ENCODE data around the gene GSDMA.

The GSDMA gene, protein sequence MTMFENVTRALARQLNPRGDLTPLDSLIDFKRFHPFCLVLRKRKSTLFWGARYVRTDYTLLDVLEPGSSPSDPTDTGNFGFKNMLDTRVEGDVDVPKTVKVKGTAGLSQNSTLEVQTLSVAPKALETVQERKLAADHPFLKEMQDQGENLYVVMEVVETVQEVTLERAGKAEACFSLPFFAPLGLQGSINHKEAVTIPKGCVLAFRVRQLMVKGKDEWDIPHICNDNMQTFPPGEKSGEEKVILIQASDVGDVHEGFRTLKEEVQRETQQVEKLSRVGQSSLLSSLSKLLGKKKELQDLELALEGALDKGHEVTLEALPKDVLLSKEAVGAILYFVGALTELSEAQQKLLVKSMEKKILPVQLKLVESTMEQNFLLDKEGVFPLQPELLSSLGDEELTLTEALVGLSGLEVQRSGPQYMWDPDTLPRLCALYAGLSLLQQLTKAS

DNA sequence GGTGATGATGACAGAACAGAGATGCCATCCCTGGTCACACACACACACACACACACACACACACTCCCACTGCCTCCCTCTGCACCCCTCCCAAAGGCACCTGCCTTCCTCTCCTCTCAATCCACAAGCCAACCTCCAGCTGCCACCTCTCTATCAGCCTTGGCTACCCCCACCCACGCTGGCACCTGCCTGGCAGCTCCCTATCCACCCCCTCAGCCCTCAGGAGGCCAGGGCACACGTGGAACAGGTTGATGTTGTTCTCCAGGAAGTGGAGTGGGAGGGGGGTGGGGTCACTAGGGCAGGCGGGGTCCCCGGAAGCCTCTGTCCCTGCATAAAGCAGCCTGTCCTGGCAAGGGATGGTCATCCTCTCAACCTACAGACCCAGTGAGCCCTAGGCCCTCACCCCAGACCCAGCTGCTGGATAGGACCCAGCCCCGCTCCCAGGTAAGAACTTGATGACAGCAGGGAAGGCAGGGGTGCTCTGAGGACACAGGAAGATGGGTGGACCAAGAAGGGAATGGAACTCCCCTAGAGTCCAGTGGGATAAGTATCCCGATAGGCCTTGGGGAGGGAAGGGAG, at the start of gene GSDMA:
Gene GSDMA, plus strand, starts transcription at position 363 of the 579 bp plus-strand sequence. CDS start 2,684 bp downstream, outside the sequence.
- no peak for DNase-seq

DNA sequence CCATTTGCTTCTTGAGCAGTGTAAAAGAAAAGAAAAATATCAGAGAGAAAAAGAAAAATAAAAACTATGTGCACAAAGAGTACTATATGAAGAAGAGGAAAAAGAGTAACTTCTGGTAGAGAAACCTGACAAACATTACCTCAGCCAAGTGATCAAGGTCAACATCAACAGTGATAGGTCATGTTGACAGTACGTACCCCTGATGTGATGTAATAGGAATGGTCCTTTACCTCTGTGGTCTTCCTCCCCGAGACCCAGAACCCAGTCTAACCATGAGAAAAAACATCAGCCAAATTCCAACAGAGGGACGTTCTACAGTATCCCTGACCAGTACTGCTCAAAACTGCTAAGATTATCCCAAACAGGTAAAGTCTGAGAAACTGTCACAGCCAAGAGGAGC, 48.8 kb upstream of the GSDMA start:
- no peak for DNase-seq

DNA sequence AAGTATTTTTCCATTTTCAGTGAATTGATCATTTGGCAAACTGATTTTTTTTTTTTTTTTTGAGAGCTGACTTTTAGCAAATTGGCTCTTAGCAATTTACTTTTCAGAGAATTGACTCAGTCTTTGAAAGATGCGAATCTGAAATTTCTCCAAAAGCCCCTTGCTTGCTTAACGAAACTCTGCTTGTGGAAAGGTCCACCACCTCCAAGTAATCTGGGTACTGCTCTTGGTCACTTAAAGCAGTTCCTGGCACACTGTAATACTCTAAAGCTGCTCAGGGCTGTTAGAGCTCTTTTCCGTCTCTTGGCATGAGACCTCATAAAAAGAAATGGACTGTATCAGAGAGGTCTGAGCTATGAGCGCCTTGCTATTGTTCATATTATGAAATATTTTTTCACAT, 47.2 kb upstream of the GSDMA start:
- no peak for DNase-seq

DNA sequence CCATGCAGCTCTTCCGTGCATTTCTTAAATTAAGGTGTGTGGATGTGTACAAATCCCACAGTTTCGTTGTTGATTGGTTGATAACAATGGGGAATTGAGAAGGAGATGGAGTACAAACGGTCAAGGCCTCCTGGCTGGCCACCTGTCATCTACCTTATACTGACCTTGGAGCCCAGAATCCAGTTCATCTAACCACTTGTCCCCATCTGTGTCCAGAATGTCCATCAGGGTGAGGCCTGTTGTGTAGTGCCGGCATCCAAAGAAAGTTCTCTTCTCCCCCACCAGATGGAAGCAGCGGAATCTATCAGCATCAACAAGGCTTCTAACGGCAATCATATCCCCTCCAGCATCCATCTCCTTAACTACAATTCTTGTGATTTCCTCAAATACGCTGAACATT, 45.9 kb upstream of the GSDMA start:
- DNase-seq = no peak

DNA sequence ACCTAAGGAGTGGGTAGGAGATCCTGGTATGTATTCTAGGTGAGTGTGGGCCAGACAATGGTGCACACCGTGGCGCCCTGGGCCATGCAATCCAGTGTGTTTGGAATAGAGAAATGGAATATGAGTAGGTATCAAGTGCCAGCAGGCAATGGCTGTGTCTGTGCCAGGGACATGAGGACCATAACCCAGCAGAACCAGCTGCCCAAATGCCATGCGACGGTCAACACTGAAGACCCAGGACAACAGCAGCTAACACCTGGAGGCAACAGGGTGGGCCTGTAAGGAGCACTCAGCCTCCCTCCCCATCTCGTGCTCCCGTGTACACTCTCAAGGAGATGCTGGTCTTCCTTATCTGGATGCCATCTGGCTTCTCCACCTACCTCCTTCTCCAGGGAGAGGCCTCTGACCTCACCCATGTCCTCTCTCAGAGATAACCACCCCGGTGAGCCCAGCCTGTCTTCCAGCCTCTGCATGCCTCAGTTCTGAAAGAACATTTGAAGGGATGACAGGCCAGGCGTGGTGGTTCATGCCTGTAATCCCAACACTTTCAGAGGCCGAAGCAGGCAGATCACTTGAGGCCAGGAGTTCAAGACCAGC, 43.6 kb upstream of the GSDMA start:
- DNase-seq = no peak

DNA sequence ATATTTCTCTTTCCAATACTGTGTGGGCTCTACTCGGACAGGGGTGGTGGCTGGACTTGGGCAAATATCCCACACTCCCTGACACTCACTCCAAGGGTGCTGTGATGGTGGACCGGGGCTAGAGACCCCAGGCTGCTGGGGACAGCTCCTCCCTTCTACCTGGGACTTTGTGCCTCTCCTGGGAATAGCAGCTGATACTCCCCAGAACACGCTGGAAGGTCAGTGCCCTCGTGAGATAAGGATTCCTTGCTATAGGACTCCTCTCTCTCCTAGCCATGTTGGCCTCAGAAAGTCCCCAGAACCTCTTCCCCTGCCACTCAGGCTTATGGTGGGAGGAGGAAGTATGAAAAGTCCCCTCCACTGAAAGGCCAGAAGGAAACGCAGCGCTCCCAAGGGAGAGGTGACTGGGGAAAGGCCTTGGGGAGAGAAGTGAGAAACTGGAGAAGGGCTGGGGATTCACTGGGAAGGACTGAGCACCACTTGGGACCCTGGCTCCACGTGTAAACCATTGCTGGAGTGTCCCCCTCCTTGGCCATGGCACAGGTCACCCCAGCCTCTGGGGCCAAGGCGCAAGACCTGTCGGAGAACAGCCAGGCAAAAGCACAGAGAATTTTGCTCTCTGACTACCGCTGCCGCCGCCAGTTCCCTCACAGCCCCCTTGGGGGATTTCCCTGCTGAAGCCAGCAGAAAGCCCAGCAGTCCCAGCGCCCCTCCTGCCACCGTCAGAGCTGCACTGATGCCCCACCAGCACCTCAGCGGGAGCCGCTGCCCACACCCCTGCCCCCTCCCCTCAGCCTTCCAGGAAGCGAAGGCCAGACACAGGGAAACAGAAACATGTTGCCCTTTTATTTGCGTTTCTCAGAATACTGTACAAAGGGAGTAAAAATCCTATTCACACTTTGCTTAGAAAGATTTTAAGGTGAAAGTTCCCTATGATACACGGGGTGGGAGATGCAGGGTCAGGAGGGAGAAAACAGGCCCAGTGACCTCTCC, 42.3 kb upstream of the GSDMA start:
- DNase-seq = peak; percentile 49

DNA sequence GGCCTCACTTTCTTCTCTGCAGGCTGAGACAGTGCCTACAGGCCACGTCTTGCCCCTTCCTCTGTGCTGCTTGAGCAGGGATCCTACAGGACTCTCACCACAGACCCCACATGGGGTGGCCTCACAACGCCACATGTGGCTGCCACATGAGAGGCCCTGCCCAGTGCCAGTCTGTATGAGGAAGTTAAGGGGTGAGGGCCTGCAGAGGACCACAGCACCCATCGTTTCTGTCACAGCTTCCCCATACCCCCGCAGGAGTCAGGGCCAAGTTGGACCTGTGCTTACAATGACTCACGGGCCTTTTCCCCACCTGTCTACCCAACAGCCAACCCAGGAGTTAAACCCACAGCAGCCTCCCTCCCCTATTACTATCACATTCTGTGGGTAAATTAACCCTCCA, 41.5 kb upstream of the GSDMA start:
- peak; percentile 3 for DNase-seq

DNA sequence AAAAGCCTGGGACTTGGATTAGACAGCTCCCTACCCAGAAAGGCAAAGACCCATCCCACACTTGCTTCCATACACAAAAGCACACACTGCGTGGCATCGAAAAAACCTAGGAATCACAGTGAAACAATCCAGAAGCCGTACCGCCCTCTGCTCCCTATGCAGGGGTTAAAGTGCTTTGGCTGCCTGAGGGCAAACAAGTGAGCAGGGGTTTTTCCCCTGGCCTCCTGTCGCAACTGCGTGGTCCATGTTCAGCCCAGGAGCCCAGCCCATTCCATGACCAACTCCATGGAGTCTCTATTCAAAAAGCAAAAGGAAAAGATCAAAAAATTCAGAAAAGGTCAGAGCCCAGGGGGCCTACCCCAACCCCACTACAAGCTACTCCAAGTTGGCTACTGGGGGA, 40.8 kb upstream of the GSDMA start:
- no peak for DNase-seq

DNA sequence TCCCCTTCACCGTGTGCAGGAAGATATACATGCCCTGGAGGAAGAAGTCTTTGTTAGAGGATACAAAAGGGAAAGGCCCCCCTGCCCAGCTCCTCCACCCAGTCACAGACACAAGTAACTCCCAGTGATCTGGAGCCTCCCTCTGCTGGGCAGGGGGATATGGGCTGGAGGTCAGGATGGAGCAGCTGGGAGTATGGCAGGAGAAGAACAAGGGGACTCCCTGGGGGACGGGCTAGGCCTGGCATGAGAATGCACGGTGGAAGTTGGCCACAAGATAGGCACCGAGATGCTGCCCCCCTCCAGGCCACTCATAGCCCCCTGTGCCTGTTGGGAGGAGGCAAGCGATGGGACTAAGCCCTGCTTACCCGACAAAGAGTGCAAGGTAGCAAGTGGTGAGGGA, 39.6 kb upstream of the GSDMA start:
- no peak for DNase-seq

DNA sequence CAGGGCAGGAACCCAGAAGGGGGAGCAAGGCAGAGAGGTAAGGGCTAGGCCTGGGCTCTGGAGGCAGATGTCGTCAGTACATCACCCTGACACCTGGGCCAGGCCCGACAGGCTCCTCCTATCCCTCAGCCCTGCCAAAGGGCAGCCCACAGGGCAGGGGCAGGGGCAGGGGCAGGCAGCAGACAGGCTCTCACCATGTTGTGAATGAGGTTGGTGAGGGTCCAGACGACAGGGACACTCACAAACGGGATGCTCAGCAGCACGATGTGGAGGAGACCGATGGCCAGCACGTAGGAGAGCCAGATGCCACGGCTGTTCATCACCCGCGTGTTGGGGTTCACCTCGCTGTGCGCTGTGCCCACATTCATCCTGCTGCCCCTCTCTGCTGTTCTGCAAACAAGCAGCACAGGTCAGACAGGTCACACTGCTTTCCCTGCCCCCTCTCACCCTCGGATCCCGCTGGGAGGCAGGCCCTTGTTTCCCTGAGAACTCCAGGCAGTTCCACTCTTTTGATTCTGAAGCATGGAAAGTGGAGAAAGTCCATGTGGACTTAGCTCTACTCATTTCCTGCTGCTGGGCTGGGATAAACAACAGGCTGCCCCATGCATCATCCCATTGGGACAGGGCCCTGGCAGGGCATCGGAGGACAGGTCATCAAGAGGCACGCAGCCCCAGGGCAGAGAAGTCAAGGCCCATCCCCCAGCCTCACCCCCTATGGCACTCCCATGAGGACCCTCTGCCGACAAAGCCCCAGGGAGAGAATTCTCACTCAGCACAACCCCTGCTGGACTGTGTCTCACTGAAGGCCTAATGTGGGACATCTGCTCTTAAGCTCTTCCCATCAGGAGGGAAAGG, 38.7 kb upstream of the GSDMA start:
- no peak for DNase-seq

DNA sequence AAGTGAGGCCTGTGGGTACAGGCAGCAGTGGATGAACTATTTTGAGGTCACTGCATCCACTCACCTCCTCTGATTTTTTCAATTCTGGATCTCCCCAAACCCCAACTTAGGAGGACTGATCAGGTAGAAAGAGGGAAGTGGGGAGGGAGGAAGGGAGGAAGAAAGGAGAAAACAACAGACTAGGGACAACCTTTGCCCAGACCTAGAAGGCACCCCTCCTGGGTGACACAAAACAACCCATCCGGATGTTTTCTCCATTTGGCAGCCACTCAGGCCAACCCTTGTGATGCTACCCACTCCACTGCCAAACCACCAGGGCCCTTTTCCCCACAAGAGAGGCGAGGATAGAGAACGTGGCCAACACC, 38.1 kb upstream of the GSDMA start:
- DNase-seq = no peak

DNA sequence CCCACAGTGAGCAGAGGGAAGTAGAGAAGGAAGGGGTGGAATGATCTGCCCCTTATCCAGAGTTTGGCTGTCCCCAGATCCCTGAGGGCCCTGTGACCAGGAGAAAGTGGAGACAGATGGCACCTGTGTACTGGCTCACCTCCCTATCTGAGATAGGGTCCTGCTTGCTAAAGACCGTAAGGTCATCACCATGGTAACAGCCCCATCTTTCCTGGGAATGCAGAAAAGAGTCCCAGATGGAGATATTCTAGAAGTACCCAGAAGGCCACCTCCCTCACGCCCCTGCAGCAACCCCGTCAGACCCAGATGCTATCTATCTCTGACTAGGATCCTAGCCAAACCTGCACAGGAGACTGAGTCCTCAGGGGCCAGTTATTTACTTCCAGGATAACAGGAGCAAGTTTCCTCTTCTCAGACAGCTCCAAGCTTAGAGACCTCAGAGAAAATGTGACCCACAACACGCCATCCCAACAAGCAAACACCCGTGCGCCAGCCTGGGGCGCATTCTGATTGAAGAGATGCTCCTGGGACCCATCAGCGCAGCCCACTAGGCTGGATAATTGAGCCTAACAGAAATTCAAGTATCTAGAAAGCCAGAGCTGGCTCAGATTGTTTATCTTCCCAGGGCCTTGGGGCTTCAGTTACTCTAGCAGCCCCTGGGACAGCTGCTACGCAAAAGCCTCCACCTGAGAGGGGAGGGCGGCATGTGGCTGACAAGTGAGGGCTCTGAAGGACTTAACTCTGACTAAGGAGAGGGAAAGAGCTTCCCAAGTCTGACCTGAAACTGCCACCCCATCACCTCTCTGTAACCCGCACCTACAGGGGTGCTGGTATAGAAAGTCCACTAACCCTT, 37.3 kb upstream of the GSDMA start:
- DNase-seq = no peak

DNA sequence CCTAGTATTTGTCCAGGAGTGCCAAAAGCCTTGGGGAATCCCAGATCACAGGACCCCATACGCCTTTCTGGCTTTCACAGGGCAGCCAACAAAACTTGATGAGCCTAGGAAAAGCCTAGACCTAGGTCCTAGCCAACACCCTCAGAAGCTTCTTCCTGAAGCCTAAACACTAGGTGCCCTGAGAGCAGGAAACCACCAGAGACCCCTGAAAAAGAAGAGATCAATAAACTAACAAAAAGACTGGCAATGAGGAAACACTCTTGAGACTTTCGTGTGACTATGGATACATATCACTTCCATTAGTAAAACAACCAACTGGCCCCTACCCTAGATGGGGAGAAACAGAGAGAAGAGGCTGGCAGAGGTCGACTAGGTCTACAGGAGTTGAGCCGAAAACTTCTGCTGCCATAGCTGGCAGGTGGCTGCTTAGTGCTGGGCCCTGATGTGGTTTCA, 36.6 kb upstream of the GSDMA start:
- DNase-seq = no peak

DNA sequence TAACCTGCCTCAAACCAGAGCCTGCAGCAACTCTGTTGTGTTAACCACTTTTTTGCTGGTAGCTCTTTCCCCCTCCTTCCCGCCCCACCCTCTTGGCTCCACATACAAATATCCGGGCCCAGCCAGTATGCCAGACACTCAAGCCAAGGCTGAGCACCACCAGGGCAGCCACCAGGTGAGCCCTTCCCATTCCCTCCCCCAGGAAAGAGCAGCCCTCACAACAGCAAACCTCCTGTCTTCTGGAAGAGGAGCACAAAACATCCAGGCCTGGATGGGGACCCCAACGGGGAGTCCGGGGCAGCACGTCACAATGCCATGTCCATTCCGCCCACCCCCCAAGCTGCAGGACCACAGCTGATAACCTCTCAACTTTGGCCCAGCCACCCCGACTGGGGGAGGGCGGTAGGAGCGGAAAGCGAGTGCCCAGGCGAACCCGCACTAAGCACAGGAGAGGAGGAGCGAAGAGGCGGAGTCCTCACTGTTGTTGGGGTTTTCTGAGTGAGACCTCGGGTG, 36.2 kb upstream of the GSDMA start:
- DNase-seq = peak; percentile 50

DNA sequence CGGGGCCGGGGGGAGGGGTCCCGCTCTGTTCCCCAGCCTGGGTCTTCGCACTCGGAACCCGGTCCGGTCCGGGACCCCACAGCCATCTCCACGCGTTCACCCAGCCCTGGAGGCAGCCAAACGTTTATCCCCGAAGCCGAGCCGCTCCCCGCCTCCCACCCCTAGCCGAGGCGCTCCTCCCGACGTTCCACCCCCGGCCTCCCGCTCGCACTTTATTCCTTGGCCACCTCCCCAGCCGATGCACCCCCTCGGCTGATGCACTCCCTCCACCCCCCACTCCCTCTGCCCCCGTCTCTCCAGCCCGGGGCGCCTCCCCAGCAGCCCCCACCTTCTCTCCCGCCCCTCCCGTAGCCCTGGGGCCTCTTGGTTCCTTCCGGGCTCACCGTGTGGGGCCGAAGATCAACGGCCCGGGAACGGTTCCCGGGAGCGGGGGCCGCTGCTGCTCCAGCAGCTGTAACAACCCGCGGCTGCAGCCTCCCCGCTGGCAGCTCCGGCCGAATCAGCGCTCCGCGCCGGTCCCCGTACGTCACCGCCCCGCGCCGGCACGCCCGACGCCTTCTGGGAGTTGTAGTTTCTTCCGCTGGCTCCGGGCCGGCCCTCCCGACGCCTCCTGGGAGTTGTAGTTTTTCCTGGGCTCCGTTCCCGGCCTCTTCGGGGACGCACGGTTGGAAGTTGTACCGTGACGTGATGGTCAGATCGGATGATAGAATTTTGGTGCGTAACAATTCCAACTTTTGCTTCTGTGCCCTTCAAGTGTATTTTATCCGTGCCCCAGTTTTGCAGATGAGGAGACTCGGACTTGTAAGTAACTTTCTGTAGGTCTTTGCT, 35.5 kb upstream of the GSDMA start, which contains the start of the genes LRRC3C and ORMDL3:
Gene LRRC3C, plus strand, starts transcription at position 632 of the 828 bp plus-strand sequence. CDS start 13,792 bp downstream, outside the sequence.
Gene ORMDL3, minus strand, starts transcription at position 501 of the 828 bp plus-strand sequence. CDS start 3,398 bp downstream, outside the sequence.
- DNase-seq = peak; percentile 90

DNA sequence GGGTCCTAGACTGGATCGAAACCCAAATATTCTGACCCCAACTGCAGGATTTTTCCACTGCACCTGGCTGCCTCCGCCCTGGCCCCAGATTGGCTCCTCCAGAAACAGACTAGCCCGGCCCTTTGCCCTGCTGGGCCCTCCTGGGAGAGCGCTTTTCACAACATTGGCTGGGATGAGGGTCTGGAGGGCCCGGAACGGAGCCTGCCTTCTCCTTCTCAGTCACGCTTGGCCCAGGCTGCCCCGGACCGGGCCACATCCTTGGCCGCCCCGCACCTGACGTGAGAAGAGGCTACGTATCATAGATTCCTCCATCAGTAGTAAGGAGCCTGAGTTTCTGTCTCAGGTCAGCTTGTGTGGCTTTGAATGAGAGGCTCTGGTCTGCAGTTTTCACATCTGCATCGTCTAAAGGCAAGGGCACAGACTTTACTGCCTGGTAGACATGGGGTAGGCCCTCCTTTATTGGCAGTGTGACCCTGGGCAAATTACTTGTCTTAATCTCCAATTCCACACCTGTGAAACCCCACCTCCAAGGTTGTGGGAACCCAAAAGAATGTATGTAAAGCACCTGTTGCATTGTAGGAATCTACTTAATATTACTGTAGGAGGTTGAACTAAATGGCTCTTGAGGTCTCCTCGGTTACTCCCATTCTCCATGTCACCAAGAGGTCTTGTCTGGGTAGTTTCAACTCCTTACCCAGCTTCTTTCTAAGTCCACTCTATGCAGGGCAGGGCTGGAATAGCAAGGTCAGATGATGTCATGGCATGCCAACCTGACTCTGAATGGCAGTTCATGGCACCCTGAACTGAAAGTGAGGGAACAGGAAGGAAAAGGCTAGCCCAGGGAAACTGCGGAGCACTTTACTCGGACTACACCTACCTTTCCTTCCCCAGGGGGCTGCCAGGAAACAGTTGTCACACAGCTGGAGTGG, 34.6 kb upstream of the GSDMA start:
- DNase-seq = no peak

DNA sequence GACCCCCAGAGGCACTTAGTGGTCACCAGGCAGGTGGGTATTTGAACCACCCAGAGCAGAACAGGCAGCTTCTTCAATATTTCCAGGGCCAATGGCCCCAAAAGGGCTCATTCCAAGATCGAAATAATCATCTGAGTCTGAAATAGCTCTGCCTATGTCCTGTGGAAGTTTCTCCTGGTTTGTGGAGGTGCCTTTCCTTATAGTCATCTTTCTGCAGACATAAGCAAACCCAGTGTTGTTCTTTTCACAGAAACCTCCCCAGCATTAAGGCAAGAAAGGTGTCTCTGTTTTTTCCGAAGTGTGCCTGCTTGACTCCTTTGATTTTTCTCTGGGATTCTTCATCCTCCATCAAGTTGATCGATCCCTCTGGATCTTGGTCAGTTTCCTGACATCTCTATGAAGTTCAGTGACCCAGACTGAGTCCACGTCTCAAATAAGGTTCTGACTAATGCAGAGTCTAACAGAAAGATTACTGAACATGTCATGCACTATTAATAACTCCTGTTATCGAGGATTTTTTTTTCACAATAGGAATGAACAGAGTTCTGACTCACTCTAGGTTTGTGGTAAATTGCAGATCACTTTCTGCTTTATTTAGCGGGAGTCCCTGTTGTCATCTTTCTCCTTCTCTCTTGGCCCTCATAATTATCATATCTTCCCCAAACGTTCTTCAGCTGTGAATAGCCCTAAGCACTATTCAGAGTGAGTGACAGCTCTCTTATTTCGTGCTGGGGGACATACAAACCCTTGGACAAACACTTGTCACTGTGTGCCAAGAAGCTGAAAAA, 33.8 kb upstream of the GSDMA start:
- DNase-seq = no peak
